Measurements from ENCODE around the gene WDFY1.

DNA sequence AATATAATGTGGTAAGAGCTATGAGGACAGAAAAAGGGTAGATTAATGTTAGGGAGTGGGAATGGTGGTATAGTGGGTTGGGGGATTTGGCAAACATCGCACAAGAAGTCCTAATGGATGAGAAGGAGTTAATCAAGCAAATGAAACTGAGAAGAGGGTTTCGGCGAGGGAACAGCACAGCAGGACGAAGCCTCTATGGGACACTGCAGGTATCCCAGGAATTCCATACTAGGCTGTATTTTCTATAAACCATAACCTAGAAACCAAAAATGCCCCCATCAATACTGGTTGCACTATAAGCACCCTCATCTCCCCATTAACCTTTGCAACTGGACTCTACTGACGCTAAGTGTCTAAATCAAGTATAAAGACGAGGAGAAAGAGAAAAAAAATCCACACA lies 10.3 kb downstream of the WDFY1 start:
- TF ChIP-seq, protein P1, sequence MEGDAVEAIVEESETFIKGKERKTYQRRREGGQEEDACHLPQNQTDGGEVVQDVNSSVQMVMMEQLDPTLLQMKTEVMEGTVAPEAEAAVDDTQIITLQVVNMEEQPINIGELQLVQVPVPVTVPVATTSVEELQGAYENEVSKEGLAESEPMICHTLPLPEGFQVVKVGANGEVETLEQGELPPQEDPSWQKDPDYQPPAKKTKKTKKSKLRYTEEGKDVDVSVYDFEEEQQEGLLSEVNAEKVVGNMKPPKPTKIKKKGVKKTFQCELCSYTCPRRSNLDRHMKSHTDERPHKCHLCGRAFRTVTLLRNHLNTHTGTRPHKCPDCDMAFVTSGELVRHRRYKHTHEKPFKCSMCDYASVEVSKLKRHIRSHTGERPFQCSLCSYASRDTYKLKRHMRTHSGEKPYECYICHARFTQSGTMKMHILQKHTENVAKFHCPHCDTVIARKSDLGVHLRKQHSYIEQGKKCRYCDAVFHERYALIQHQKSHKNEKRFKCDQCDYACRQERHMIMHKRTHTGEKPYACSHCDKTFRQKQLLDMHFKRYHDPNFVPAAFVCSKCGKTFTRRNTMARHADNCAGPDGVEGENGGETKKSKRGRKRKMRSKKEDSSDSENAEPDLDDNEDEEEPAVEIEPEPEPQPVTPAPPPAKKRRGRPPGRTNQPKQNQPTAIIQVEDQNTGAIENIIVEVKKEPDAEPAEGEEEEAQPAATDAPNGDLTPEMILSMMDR (IDR thresholded peaks at IDR 0.05), result no peak
- TF ChIP-seq POLR2A (IDR thresholded peaks at IDR 0.05), result no peak

Data from adrenal gland (tissue), 5 donors.